ENCODE measurements around the gene TMEM184A.
"Not testable (repeated sequence)": the region's sequence is repeated elsewhere in the genome, so short reads cannot be mapped to it uniquely, and the experiment has no call there.

- TF ChIP-seq EZH2phosphoT487 (IDR thresholded peaks at IDR 0.05; ENCODE audit: low read depth, severe bottlenecking, unreplicated experiment), result not testable (repeated sequence)
- TF ChIP-seq, protein P1, sequence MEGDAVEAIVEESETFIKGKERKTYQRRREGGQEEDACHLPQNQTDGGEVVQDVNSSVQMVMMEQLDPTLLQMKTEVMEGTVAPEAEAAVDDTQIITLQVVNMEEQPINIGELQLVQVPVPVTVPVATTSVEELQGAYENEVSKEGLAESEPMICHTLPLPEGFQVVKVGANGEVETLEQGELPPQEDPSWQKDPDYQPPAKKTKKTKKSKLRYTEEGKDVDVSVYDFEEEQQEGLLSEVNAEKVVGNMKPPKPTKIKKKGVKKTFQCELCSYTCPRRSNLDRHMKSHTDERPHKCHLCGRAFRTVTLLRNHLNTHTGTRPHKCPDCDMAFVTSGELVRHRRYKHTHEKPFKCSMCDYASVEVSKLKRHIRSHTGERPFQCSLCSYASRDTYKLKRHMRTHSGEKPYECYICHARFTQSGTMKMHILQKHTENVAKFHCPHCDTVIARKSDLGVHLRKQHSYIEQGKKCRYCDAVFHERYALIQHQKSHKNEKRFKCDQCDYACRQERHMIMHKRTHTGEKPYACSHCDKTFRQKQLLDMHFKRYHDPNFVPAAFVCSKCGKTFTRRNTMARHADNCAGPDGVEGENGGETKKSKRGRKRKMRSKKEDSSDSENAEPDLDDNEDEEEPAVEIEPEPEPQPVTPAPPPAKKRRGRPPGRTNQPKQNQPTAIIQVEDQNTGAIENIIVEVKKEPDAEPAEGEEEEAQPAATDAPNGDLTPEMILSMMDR (IDR thresholded peaks at IDR 0.05; ENCODE audit: poor library complexity), result not testable (repeated sequence)
Measured at GRCh38 chr7:1515509-1515967, 40.5 kb downstream of the TMEM184A start.

Measured in hepatocyte (in vitro differentiated cells).